Mammary epithelial cell (primary cell): ENCODE measurements around the gene HYAL3.

Experiments used
- EZH2 ChIP-seq: IDR thresholded peaks from 2 replicates; pipeline ENCODE4 v1.6.1; 2012; ENCODE audit warnings: low read length, inconsistent platforms, borderline replicate concordance
- TF ChIP-seq, protein P1 (sequence below), 2 donors: IDR thresholded peaks in 1 of 2; conservative IDR thresholded peaks in 1 of 2; 2 replicates each; pipeline ENCODE4 v1.5.1; 2011 to 2012; ENCODE audit warnings: inconsistent platforms in 2 of 2, low read length in 2 of 2, mild to moderate bottlenecking in 2 of 2, control low read depth in 1 of 2, low read depth in 1 of 2; ENCODE audit not compliant: insufficient read depth in 1 of 2; ENCODE audit errors: extremely low read depth in 1 of 2

- TF ChIP-seq, protein P1, sequence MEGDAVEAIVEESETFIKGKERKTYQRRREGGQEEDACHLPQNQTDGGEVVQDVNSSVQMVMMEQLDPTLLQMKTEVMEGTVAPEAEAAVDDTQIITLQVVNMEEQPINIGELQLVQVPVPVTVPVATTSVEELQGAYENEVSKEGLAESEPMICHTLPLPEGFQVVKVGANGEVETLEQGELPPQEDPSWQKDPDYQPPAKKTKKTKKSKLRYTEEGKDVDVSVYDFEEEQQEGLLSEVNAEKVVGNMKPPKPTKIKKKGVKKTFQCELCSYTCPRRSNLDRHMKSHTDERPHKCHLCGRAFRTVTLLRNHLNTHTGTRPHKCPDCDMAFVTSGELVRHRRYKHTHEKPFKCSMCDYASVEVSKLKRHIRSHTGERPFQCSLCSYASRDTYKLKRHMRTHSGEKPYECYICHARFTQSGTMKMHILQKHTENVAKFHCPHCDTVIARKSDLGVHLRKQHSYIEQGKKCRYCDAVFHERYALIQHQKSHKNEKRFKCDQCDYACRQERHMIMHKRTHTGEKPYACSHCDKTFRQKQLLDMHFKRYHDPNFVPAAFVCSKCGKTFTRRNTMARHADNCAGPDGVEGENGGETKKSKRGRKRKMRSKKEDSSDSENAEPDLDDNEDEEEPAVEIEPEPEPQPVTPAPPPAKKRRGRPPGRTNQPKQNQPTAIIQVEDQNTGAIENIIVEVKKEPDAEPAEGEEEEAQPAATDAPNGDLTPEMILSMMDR (conservative IDR thresholded peaks at IDR 0.05 in 1 of 2, IDR thresholded peaks at IDR 0.05 in 1 of 2; ENCODE audit: extremely low read depth in 1 of 2, insufficient read depth in 1 of 2, low read depth in 1 of 2, low read length in 2 of 2), result no peak
- no peak for TF ChIP-seq EZH2
Observed at GRCh38 chr3:50322115-50322385, 22.8 kb upstream of the HYAL3 start.
